ENCODE measurements around the gene OLA1. TPM values are rescaled to one million over a fixed set of nuclear protein-coding genes. Genes with fewer than 3 reads are reported as not detected.

Gene OLA1
- total and polyA plus RNA-seq, 2 of the 13 experiments (the other 11 are each of a cell fraction or from before 2014, with no cell fraction given): 153 to 241 TPM

- TF ChIP-seq, protein P1, sequence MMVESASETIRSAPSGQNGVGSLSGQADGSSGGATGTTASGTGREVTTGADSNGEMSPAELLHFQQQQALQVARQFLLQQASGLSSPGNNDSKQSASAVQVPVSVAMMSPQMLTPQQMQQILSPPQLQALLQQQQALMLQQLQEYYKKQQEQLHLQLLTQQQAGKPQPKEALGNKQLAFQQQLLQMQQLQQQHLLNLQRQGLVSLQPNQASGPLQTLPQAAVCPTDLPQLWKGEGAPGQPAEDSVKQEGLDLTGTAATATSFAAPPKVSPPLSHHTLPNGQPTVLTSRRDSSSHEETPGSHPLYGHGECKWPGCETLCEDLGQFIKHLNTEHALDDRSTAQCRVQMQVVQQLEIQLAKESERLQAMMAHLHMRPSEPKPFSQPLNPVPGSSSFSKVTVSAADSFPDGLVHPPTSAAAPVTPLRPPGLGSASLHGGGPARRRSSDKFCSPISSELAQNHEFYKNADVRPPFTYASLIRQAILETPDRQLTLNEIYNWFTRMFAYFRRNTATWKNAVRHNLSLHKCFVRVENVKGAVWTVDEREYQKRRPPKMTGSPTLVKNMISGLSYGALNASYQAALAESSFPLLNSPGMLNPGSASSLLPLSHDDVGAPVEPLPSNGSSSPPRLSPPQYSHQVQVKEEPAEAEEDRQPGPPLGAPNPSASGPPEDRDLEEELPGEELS (CRISPR knock-in tag; IDR thresholded peaks at IDR 0.05): peak; percentile 58
- TF ChIP-seq, protein P2, sequence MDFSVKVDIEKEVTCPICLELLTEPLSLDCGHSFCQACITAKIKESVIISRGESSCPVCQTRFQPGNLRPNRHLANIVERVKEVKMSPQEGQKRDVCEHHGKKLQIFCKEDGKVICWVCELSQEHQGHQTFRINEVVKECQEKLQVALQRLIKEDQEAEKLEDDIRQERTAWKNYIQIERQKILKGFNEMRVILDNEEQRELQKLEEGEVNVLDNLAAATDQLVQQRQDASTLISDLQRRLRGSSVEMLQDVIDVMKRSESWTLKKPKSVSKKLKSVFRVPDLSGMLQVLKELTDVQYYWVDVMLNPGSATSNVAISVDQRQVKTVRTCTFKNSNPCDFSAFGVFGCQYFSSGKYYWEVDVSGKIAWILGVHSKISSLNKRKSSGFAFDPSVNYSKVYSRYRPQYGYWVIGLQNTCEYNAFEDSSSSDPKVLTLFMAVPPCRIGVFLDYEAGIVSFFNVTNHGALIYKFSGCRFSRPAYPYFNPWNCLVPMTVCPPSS (IDR thresholded peaks at IDR 0.05): no peak
- TF ChIP-seq, protein P3, sequence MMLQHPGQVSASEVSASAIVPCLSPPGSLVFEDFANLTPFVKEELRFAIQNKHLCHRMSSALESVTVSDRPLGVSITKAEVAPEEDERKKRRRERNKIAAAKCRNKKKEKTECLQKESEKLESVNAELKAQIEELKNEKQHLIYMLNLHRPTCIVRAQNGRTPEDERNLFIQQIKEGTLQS (CRISPR knock-in tag; IDR thresholded peaks at IDR 0.05): peak; percentile 82
- no peak for TF ChIP-seq SOX6 (IDR thresholded peaks at IDR 0.05)
- TF ChIP-seq SOX6 (CRISPR knock-in tag; IDR thresholded peaks at IDR 0.05): peak; percentile 75
- no peak for TF ChIP-seq CBX5 (CRISPR knock-in tag; IDR thresholded peaks at IDR 0.05; ENCODE audit: borderline replicate concordance)
- peak; percentile 65; the same call in 1 of the 2 replicates for TF ChIP-seq ZNF7 (CRISPR knock-in tag; IDR thresholded peaks at IDR 0.05)
- TF ChIP-seq RFXAP (CRISPR knock-in tag; IDR thresholded peaks at IDR 0.05; ENCODE audit: borderline replicate concordance): no peak
- TF ChIP-seq DPF2 (CRISPR knock-in tag; IDR thresholded peaks at IDR 0.05; ENCODE audit: borderline replicate concordance, low read depth): no peak
- TF ChIP-seq, protein P4, sequence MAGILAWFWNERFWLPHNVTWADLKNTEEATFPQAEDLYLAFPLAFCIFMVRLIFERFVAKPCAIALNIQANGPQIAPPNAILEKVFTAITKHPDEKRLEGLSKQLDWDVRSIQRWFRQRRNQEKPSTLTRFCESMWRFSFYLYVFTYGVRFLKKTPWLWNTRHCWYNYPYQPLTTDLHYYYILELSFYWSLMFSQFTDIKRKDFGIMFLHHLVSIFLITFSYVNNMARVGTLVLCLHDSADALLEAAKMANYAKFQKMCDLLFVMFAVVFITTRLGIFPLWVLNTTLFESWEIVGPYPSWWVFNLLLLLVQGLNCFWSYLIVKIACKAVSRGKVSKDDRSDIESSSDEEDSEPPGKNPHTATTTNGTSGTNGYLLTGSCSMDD (CRISPR knock-in tag; IDR thresholded peaks at IDR 0.05): no peak
- TF ChIP-seq ZFX (CRISPR knock-in tag; IDR thresholded peaks at IDR 0.05; ENCODE audit: low read depth): peak; percentile 16; the same call in 1 of the 2 replicates
- 0 out of 2 replicates have a peak, but pooled peaks have one; percentile 30 for TF ChIP-seq MED1 (CRISPR knock-in tag; IDR thresholded peaks at IDR 0.05)
- 0 out of 2 replicates have a peak, but pooled peaks have one; percentile 27 for TF ChIP-seq YEATS4 (CRISPR knock-in tag; IDR thresholded peaks at IDR 0.05; ENCODE audit: borderline replicate concordance)
- peak; percentile 38; the same call in 1 of the 2 replicates for TF ChIP-seq MAFF (IDR thresholded peaks at IDR 0.05; ENCODE audit: low read depth, low read length)
- TF ChIP-seq, protein P5, sequence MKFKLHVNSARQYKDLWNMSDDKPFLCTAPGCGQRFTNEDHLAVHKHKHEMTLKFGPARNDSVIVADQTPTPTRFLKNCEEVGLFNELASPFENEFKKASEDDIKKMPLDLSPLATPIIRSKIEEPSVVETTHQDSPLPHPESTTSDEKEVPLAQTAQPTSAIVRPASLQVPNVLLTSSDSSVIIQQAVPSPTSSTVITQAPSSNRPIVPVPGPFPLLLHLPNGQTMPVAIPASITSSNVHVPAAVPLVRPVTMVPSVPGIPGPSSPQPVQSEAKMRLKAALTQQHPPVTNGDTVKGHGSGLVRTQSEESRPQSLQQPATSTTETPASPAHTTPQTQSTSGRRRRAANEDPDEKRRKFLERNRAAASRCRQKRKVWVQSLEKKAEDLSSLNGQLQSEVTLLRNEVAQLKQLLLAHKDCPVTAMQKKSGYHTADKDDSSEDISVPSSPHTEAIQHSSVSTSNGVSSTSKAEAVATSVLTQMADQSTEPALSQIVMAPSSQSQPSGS (CRISPR knock-in tag; IDR thresholded peaks at IDR 0.05): peak; percentile 81
- 0 out of 2 replicates have a peak, but pooled peaks have one; percentile 33 for TF ChIP-seq SAP130 (CRISPR knock-in tag; IDR thresholded peaks at IDR 0.05; ENCODE audit: low read depth)
- no peak for TF ChIP-seq PCBP2 (optimal IDR thresholded peaks at IDR 0.05; ENCODE audit: low read depth, low read length, poor library complexity, severe bottlenecking)
- peak; percentile 20; the same call in 1 of the 2 replicates for TF ChIP-seq KDM2A (CRISPR knock-in tag; IDR thresholded peaks at IDR 0.05; ENCODE audit: borderline replicate concordance, low read depth)
- TF ChIP-seq ZNF644 (CRISPR knock-in tag; IDR thresholded peaks at IDR 0.05; ENCODE audit: low read depth): peak; percentile 30; the same call in 1 of the 2 replicates
- peak; percentile 82 for TF ChIP-seq TCF7 (IDR thresholded peaks at IDR 0.05; ENCODE audit: low read depth)
Observed at GRCh38 chr2:174051741-174052583, 196.4 kb downstream of the OLA1 start (continued).

All from HepG2 (cell line).